ENCODE results near the gene NOTO. TPM values are rescaled to one million over a fixed set of nuclear protein-coding genes. Genes with fewer than 3 reads are reported as not detected.
"Not testable (repeated sequence)": the region's sequence is repeated elsewhere in the genome, so short reads cannot be mapped to it uniquely, and the experiment has no call there.

The NOTO gene
- total RNA-seq, 6 experiments from 2014 or later: not detected

GRCh38 chr2:73187549-73187948 lies 14.8 kb upstream of the NOTO start:
- TF ChIP-seq POLR2A (IDR thresholded peaks at IDR 0.05): no peak
- TF ChIP-seq, protein P1, sequence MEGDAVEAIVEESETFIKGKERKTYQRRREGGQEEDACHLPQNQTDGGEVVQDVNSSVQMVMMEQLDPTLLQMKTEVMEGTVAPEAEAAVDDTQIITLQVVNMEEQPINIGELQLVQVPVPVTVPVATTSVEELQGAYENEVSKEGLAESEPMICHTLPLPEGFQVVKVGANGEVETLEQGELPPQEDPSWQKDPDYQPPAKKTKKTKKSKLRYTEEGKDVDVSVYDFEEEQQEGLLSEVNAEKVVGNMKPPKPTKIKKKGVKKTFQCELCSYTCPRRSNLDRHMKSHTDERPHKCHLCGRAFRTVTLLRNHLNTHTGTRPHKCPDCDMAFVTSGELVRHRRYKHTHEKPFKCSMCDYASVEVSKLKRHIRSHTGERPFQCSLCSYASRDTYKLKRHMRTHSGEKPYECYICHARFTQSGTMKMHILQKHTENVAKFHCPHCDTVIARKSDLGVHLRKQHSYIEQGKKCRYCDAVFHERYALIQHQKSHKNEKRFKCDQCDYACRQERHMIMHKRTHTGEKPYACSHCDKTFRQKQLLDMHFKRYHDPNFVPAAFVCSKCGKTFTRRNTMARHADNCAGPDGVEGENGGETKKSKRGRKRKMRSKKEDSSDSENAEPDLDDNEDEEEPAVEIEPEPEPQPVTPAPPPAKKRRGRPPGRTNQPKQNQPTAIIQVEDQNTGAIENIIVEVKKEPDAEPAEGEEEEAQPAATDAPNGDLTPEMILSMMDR (IDR thresholded peaks at IDR 0.05): no peak
- WGBS (ENCODE audit: insufficient coverage, low coverage, low lambda C conversion rate, missing lambda C conversion rate): 73% methylated on average over 2 of the region's 2 CpGs
- H3K9me3 ChIP-seq: no peaks in the 10 kb centered on the region
- H3K27ac ChIP-seq: no peak overlapping the region
- no peaks in the 10 kb centered on the region for H3K36me3 ChIP-seq
- DNase-seq (no peak), ATAC-seq (no peak)
- intact Hi-C loops (cut with DNase I): no loop called here
- H3K4me3 ChIP-seq: no peak overlapping the region
- no peaks in the 10 kb centered on the region for H3K4me1 ChIP-seq
- no peaks in the 10 kb centered on the region for H3K27me3 ChIP-seq

GRCh38 chr2:73197579-73197978 lies 4.8 kb upstream of the NOTO start:
- H3K27ac ChIP-seq: no peak overlapping the region
- H3K4me1 ChIP-seq: peaks cover 0 to 4% (median 0%) of the 10 kb centered on the region in 4 donors
- H3K36me3 ChIP-seq: no peaks in the 10 kb centered on the region
- no peaks in the 10 kb centered on the region for H3K9me3 ChIP-seq
- peaks cover 0 to 6% of the 10 kb centered on the region in 2 donors for H3K27me3 ChIP-seq
- ATAC-seq: no peak
- intact Hi-C loops (cut with DNase I): no loop called here
- TF ChIP-seq POLR2A (IDR thresholded peaks at IDR 0.05): no peak
- TF ChIP-seq, protein P1 (IDR thresholded peaks at IDR 0.05): no peak
- DNase-seq: no peak
- no peak overlapping the region for H3K4me3 ChIP-seq

DNA sequence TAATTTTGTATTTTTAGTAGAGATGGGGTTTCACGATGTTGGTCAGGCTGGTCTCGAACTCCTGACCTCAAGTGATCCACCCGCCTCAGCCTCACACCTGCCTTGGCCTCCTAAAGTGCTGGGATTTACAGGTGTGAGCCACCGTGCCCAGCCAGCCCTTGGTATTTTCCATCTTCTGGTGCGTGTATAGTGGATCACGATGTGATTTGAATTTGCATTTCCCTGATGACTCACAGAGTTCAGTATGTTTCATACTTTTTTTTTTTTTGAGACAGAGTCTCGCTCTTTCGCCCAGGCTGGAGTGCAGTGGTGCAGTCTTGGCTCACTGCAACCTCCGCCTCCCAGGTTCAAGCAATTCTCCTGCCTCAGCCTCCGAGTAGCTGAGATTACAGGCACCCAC lies 2.1 kb upstream of the NOTO start:
- H3K27me3 ChIP-seq: peaks cover 0 to 16% of the 10 kb centered on the region in 2 donors
- DNase-seq, H3K27ac ChIP-seq: not testable (repeated sequence)

GRCh38 chr2:73203055-73203681 lies 794 bp downstream of the NOTO start:
- peaks cover 0 to 9% (median 0%) of the 10 kb centered on the region in 4 donors for H3K4me1 ChIP-seq
- H3K27me3 ChIP-seq: peaks cover 0 to 16% of the 10 kb centered on the region in 2 donors
- ATAC-seq (no peak), DNase-seq (peak in 1 of 3 donors; percentile 40)
- no peak overlapping the region for H3K4me3 ChIP-seq
- TF ChIP-seq, protein P1 (IDR thresholded peaks at IDR 0.05): no peak
- TF ChIP-seq POLR2A (IDR thresholded peaks at IDR 0.05): no peak
- no peaks in the 10 kb centered on the region for H3K9me3 ChIP-seq
- intact Hi-C loops (cut with DNase I): no loop called here
- H3K27ac ChIP-seq: no peak overlapping the region
- 7% methylated on average over 10 of the region's 44 CpGs for WGBS (ENCODE audit: insufficient coverage, low coverage, low lambda C conversion rate, missing lambda C conversion rate)
- H3K36me3 ChIP-seq: no peaks in the 10 kb centered on the region

More for the DNA sequence above, 2.1 kb upstream of the NOTO start:
- H3K4me1 ChIP-seq; H3K36me3 ChIP-seq; ATAC-seq; H3K4me3 ChIP-seq; H3K9me3 ChIP-seq; intact Hi-C loops (cut with DNase I): not testable (repeated sequence)
- WGBS (ENCODE audit: insufficient coverage, low coverage, low lambda C conversion rate, missing lambda C conversion rate): 67% methylated on average over 8 of the region's 10 CpGs

DNA sequence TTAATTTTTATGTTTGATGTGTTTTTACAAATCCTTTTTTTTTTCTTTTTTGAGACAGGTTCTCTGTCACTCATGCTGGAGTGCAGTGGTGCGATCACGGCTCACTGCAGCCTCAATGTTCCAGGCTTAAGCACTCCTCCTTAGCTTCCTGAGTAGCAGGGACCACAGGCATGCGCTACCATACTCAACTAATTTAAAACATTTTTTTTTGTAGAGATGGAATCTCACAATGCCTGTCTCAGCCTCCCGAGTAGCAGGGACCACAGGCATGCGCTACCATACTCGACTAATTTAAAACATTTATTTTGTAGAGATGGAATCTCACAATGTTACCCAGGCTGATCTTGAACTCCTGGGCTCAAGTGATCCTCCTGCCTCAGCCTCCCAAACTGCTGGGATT lies 3.2 kb downstream of the NOTO start:
- TF ChIP-seq POLR2A (IDR thresholded peaks at IDR 0.05): no peak
- TF ChIP-seq, protein P1 (IDR thresholded peaks at IDR 0.05): no peak
- H3K27me3 ChIP-seq: peaks cover 0 to 16% of the 10 kb centered on the region in 2 donors
- 90% methylated on average over 6 of the region's 6 CpGs for WGBS (ENCODE audit: insufficient coverage, low coverage, low lambda C conversion rate, missing lambda C conversion rate)
- H3K27ac ChIP-seq: no peak overlapping the region
- no peaks in the 10 kb centered on the region for H3K9me3 ChIP-seq
- peaks cover 0 to 9% (median 0%) of the 10 kb centered on the region in 4 donors for H3K4me1 ChIP-seq
- intact Hi-C loops (cut with DNase I): no loop called here
- no peak for DNase-seq
- no peaks in the 10 kb centered on the region for H3K36me3 ChIP-seq
- ATAC-seq: no peak
- H3K4me3 ChIP-seq: no peak overlapping the region

Data from right lobe of liver (tissue), 6 donors.